Measurements from ENCODE around the gene C12orf43.

DNA sequence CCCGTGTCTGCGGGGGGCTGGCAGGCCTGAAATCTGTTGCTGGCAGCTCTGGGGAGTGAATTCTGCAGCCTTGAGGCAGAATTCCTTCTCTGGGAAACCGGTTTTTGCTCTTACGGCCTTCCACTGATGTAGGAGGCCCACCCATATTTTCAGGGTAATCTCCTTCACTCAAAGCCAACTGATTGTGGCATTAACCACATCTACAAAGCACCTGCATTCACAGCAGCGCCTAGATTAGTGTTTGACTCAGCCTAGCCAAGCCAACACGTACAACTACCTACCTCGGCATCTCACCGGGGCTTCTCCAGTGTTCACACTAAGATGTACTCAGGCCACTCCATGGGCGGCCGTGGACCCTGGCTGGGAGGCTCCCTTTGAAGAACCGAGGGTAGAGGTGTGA lies 15.8 kb downstream of the C12orf43 start:
- TF ChIP-seq, protein P1, sequence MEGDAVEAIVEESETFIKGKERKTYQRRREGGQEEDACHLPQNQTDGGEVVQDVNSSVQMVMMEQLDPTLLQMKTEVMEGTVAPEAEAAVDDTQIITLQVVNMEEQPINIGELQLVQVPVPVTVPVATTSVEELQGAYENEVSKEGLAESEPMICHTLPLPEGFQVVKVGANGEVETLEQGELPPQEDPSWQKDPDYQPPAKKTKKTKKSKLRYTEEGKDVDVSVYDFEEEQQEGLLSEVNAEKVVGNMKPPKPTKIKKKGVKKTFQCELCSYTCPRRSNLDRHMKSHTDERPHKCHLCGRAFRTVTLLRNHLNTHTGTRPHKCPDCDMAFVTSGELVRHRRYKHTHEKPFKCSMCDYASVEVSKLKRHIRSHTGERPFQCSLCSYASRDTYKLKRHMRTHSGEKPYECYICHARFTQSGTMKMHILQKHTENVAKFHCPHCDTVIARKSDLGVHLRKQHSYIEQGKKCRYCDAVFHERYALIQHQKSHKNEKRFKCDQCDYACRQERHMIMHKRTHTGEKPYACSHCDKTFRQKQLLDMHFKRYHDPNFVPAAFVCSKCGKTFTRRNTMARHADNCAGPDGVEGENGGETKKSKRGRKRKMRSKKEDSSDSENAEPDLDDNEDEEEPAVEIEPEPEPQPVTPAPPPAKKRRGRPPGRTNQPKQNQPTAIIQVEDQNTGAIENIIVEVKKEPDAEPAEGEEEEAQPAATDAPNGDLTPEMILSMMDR (IDR thresholded peaks at IDR 0.05; ENCODE audit: low read depth, low read length), result no peak
- no peak for TF ChIP-seq POLR2A (IDR thresholded peaks at IDR 0.05; ENCODE audit: extremely low read depth, insufficient read length)
- TF ChIP-seq, protein P2, sequence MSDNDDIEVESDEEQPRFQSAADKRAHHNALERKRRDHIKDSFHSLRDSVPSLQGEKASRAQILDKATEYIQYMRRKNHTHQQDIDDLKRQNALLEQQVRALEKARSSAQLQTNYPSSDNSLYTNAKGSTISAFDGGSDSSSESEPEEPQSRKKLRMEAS (IDR thresholded peaks at IDR 0.05; ENCODE audit: low read depth, low read length), result no peak
